ENCODE data around the gene IDH3A. TPM values are rescaled to one million over a fixed set of nuclear protein-coding genes. Genes with fewer than 3 reads are reported as not detected.

Gene IDH3A
- total and polyA plus RNA-seq, 10 donors, result 27.6 to 90.7 (median 70.1) TPM

DNA sequence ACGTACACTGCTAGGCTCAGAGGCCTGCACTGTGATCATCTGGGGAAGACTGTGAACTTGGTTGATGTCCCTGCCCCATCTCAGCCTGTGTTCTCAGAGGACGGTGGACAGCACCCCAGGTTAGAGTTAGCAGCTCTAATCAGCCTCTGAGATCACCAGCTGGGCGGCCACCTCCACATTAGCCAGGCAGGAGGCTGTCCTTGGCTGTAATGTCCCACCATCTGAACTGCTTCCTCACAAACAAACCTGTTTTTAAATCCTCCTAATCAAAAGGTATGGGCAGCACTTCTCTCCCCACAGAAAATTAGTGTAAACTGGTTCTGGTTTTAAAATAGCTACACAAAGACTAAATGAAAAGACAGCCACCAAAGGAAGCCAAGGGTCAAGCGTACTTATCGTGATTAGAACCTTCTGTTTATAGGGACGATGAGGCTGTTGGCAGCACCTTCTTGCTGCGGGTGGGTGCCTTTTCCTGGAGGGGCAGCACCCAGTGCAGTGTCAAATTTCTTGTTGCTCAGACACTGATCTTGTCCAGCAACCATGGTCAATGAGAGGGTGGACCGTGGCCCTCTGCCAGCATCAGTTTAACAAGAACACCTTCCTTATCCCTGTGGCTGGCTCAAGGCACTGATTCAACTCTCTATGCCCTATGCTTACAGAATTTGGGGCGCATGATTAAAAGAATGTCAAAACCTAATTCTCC, 60.6 kb downstream of the IDH3A start:
- TF ChIP-seq, protein P1, sequence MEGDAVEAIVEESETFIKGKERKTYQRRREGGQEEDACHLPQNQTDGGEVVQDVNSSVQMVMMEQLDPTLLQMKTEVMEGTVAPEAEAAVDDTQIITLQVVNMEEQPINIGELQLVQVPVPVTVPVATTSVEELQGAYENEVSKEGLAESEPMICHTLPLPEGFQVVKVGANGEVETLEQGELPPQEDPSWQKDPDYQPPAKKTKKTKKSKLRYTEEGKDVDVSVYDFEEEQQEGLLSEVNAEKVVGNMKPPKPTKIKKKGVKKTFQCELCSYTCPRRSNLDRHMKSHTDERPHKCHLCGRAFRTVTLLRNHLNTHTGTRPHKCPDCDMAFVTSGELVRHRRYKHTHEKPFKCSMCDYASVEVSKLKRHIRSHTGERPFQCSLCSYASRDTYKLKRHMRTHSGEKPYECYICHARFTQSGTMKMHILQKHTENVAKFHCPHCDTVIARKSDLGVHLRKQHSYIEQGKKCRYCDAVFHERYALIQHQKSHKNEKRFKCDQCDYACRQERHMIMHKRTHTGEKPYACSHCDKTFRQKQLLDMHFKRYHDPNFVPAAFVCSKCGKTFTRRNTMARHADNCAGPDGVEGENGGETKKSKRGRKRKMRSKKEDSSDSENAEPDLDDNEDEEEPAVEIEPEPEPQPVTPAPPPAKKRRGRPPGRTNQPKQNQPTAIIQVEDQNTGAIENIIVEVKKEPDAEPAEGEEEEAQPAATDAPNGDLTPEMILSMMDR (IDR thresholded peaks at IDR 0.05 in 8 of 11, conservative IDR thresholded peaks at IDR 0.05 in 3 of 11), result no peak
- TF ChIP-seq POLR2A (IDR thresholded peaks at IDR 0.05) (no peak), POLR2AphosphoS5 (IDR thresholded peaks at IDR 0.05) (no peak)
- WGBS, 5 donors, result 65 to 76% (median 73%) methylated on average over 8 to 9 of the region's 9 CpGs
- Histone ChIP-seq H3K4me3 (no peak overlapping the region), H3K36me3 (no peaks in the 10 kb centered on the region), H3K9me3 (no peaks in the 10 kb centered on the region), H3K27ac (no peak overlapping the region), H3K4me1 (no peaks in the 10 kb centered on the region), H3K27me3 (replicated peaks in 1 of 7) (peaks cover 0 to 12% (median 0%) of the 10 kb centered on the region in 7 donors)
- intact Hi-C loops (cut with DNase I; ENCODE audit: low total_unique reads), result no loop called here
- DNase-seq, result peak; percentile 47

DNA sequence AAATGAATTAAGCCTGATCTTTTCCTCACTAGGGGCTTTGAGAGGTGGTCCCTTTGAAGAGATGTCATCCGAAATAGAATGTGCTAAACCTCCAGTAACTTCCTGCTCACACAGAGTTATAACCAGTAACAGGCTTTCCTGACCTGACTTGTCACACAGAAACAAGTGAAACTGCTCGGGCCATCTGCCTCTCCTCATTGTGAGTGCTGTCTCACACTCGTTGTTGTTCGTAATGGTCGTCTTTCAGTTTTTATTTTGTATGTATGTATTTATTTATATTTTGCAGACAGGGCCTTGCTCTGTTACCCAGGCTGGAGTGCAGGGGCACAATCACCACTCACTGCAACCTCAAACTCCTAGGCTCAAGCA, 61.2 kb downstream of the IDH3A start:
- no peak for DNase-seq
- Histone ChIP-seq H3K4me3 (no peak overlapping the region), H3K27me3 (replicated peaks in 1 of 7) (peaks cover 0 to 12% (median 0%) of the 10 kb centered on the region in 7 donors), H3K4me1 (no peaks in the 10 kb centered on the region), H3K36me3 (no peaks in the 10 kb centered on the region), H3K9me3 (no peaks in the 10 kb centered on the region), H3K27ac (no peak overlapping the region)
- intact Hi-C loops (cut with DNase I; ENCODE audit: low total_unique reads), result no loop called here
- TF ChIP-seq, protein P1 (IDR thresholded peaks at IDR 0.05 in 8 of 11, conservative IDR thresholded peaks at IDR 0.05 in 3 of 11), result no peak
- no peak for TF ChIP-seq POLR2AphosphoS5 (IDR thresholded peaks at IDR 0.05)
- TF ChIP-seq POLR2A (IDR thresholded peaks at IDR 0.05), result no peak
- 55 to 67% (median 66%) methylated on average over 5 of the region's 5 CpGs for WGBS, 5 donors

DNA sequence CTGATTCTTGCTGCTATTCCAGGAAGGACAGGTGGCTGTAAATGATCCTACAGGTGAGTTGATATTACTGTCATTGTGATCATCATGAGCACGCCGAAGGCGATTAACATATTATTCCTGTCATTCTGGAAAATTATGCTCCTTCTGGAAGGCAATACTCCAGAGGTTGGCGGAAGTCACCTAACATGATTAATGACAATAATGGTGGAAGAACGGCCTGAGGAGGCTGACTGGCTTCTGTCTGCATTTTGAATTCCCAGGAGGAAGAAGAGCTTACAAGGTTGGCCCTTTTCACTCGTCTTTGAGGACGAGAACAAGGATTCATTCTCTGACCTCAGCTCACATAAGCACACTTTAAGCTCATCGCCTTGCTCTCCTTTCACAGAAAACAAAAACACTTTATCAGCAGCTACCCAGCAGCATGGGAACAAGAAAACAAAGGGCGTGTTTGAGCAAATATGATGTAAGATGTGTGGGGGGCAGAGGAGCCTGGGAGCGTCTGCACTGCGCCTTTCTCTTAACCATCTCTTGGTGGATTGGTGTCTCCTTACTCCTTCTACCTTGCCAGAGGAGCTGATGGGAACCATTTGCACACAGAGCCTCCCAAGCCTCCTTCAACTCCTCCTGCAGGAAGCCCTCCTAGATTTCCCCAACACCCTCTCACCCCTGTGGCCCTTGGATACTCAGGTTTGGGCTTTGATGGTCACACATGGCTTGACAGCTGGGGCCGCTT, 62.2 kb downstream of the IDH3A start:
- no peaks in the 10 kb centered on the region for H3K4me1 ChIP-seq
- no peaks in the 10 kb centered on the region for H3K9me3 ChIP-seq
- H3K27me3 ChIP-seq (replicated peaks in 1 of 7), result peaks cover 0 to 12% (median 0%) of the 10 kb centered on the region in 7 donors
- no peak overlapping the region for H3K27ac ChIP-seq
- no peak overlapping the region for H3K4me3 ChIP-seq
- 78 to 89% (median 82%) methylated on average over 12 of the region's 12 CpGs for WGBS, 5 donors
- H3K36me3 ChIP-seq, result no peaks in the 10 kb centered on the region
- peak; percentile 19 for DNase-seq
- intact Hi-C loops (cut with DNase I; ENCODE audit: low total_unique reads), result no loop called here
- TF ChIP-seq POLR2AphosphoS5 (IDR thresholded peaks at IDR 0.05), result no peak
- TF ChIP-seq, protein P1 (IDR thresholded peaks at IDR 0.05 in 8 of 11, conservative IDR thresholded peaks at IDR 0.05 in 3 of 11), result no peak
- TF ChIP-seq POLR2A (IDR thresholded peaks at IDR 0.05), result no peak

DNA sequence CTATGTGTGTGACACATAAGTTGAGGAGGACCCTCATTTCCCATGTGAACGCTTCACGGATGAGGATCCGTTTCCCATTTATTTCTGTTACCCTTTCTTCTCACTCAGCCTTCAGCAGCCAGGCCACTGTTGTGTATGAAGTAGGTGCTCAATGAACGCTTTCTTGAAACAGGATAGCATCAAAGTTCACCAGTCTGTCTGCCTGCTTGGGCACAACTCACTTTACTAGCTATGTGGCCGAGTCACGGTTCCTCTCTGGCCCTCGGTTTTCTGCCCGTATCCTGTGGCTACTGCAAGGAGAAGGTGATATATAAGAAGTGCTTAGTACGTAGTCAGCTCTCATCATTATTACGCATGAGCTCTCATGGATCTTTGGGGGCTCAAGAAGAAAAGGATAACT, 62.8 kb downstream of the IDH3A start:
- Histone ChIP-seq H3K4me3 (no peak overlapping the region), H3K9me3 (no peaks in the 10 kb centered on the region), H3K27me3 (replicated peaks in 1 of 7) (peaks cover 0 to 12% (median 0%) of the 10 kb centered on the region in 7 donors), H3K36me3 (no peaks in the 10 kb centered on the region), H3K27ac (no peak overlapping the region), H3K4me1 (peaks cover 0 to 4% (median 0%) of the 10 kb centered on the region in 6 donors)
- DNase-seq, result no peak
- no peak for TF ChIP-seq POLR2A (IDR thresholded peaks at IDR 0.05)
- TF ChIP-seq POLR2AphosphoS5 (IDR thresholded peaks at IDR 0.05), result no peak
- TF ChIP-seq, protein P1 (IDR thresholded peaks at IDR 0.05 in 8 of 11, conservative IDR thresholded peaks at IDR 0.05 in 3 of 11), result no peak
- 87 to 93% (median 91%) methylated on average over 10 of the region's 10 CpGs for WGBS, 5 donors
- intact Hi-C loops (cut with DNase I; ENCODE audit: low total_unique reads), result no loop called here

Data from spleen (tissue), 11 donors.